Osteoblast (primary cell): Measurements from ENCODE around the gene INHBC. TPM values are rescaled to one million over a fixed set of nuclear protein-coding genes. Genes with fewer than 3 reads are reported as not detected.
"Not testable (repeated sequence)": the region's sequence is repeated elsewhere in the genome, so short reads cannot be mapped to it uniquely, and the experiment has no call there.

Experiments used
- DNase-seq: peaks from one replicate; pipeline ENCODE4 v3.0.0; 2011; ENCODE audit warnings: low spot score, mixed read lengths; ENCODE audit not compliant: insufficient read length; ENCODE audit errors: missing footprints
- H2AFZ ChIP-seq: 2 replicates; pipeline ENCODE4 v1.6.0; 2011; ENCODE audit warnings: mild to moderate bottlenecking, low read length
- H3K27ac ChIP-seq: 2 replicates; pipeline ENCODE4 v1.5.1; 2011; ENCODE audit warnings: mild to moderate bottlenecking, low read depth, low read length, moderate library complexity
- H3K27me3 ChIP-seq: 2 replicates; pipeline ENCODE4 v1.6.0; 2012; ENCODE audit warnings: mild to moderate bottlenecking, control low read depth, inconsistent platforms, low read length, moderate library complexity; ENCODE audit not compliant: insufficient read depth
- H3K36me3 ChIP-seq: 2 replicates; pipeline ENCODE4 v1.5.1; 2011; ENCODE audit warnings: mild to moderate bottlenecking, low read length, control low read depth, moderate library complexity; ENCODE audit not compliant: insufficient read depth
- H3K4me1 ChIP-seq: 2 replicates; pipeline ENCODE4 v1.5.1; 2011; ENCODE audit warnings: mild to moderate bottlenecking, low read length, control low read depth, moderate library complexity; ENCODE audit not compliant: insufficient read depth
- H3K4me2 ChIP-seq: 2 replicates; pipeline ENCODE4 v1.6.0; 2011; ENCODE audit warnings: mild to moderate bottlenecking, low read length; ENCODE audit not compliant: insufficient read depth
- H3K4me3 ChIP-seq: fragments of 200-600 bp; sonication (generic); 3 replicates; pipeline ENCODE4 v1.5.1; 2012; ENCODE audit warnings: mild to moderate bottlenecking, low read length, inconsistent platforms; ENCODE audit not compliant: insufficient read depth
- H3K79me2 ChIP-seq: 2 replicates; pipeline ENCODE4 v1.6.0; 2012; ENCODE audit warnings: mild to moderate bottlenecking, low read length, control low read depth, inconsistent platforms; ENCODE audit not compliant: insufficient read depth
- H3K9me3 ChIP-seq: 2 replicates; pipeline ENCODE4 v1.5.1; 2011; ENCODE audit warnings: low read depth, low read length, control low read depth
- H4K20me1 ChIP-seq: 2 replicates; pipeline ENCODE4 v1.6.0; 2012; ENCODE audit warnings: mild to moderate bottlenecking, low read length, control low read depth; ENCODE audit not compliant: insufficient read depth
- CTCF ChIP-seq: IDR thresholded peaks from 2 replicates; pipeline ENCODE4 v1.5.1; 2011; ENCODE audit warnings: mild to moderate bottlenecking, low read depth, low read length, moderate library complexity; ENCODE audit errors: extremely low read depth
- total RNA-seq: library from RNA; depleted of rRNA; stranded (reverse); fragments of >200 nt; gene quantifications from 2 replicates; pipeline ENCODE4 v1.2.3, GENCODE V29; 2012

The INHBC gene
- total RNA-seq, 1 donor: not detected

GRCh38 chr12:57419495-57419894 is 15.1 kb upstream of the INHBC start:
- TF ChIP-seq CTCF: no peak
- Histone ChIP-seq H3K79me2 (peaks cover 89% of the 10 kb centered on the region), H4K20me1 (peaks cover 19% of the 10 kb centered on the region), H3K4me2 (no peak overlapping the region), H3K9me3 (no peaks in the 10 kb centered on the region), H3K4me1 (peaks cover 5% of the 10 kb centered on the region), H3K27me3 (no peaks in the 10 kb centered on the region), H3K27ac (no peak overlapping the region), H3K4me3 (no peak overlapping the region), H3K36me3 (peaks cover 11% of the 10 kb centered on the region), H2AFZ (no peak overlapping the region)
- no peak for DNase-seq

- Histone ChIP-seq H3K4me2 (no peak overlapping the region), H2AFZ (no peak overlapping the region), H3K36me3 (peaks cover 11% of the 10 kb centered on the region), H3K4me3 (no peak overlapping the region), H4K20me1 (peaks cover 23% of the 10 kb centered on the region), H3K9me3 (no peaks in the 10 kb centered on the region), H3K27me3 (no peaks in the 10 kb centered on the region), H3K27ac (no peak overlapping the region), H3K79me2 (peaks cover 85% of the 10 kb centered on the region), H3K4me1 (peaks cover 5% of the 10 kb centered on the region)
- DNase-seq: no peak
- no peak for TF ChIP-seq CTCF
Observed at GRCh38 chr12:57420482-57420881, 14.1 kb upstream of the INHBC start.

GRCh38 chr12:57426948-57427347 is 7.6 kb upstream of the INHBC start:
- H3K4me1 ChIP-seq: peaks cover 12% of the 10 kb centered on the region
- H3K79me2 ChIP-seq: peaks cover 72% of the 10 kb centered on the region

GRCh38 chr12:57428965-57429364 is 5.6 kb upstream of the INHBC start:
- H2AFZ ChIP-seq: no peak overlapping the region
- H3K4me2 ChIP-seq: peak overlapping the region; percentile 80
- no peaks in the 10 kb centered on the region for H3K27me3 ChIP-seq
- no peaks in the 10 kb centered on the region for H3K9me3 ChIP-seq
- peak overlapping the region; percentile 77 for H3K4me3 ChIP-seq
- no peak overlapping the region for H3K27ac ChIP-seq
- DNase-seq: no peak
- TF ChIP-seq CTCF: no peak
- peaks cover 5% of the 10 kb centered on the region for H4K20me1 ChIP-seq
- peaks cover 4% of the 10 kb centered on the region for H3K36me3 ChIP-seq
- peaks cover 58% of the 10 kb centered on the region for H3K79me2 ChIP-seq
- peaks cover 12% of the 10 kb centered on the region for H3K4me1 ChIP-seq

More at GRCh38 chr12:57426948-57427347, 7.6 kb upstream of the INHBC start:
- H2AFZ ChIP-seq, H3K36me3 ChIP-seq, DNase-seq, H4K20me1 ChIP-seq, H3K9me3 ChIP-seq, H3K4me2 ChIP-seq, H3K27ac ChIP-seq, H3K4me3 ChIP-seq, H3K27me3 ChIP-seq: not testable (repeated sequence)
